Uterus (tissue), 4 donors: ENCODE measurements around the gene OR13F1. TPM values are rescaled to one million over a fixed set of nuclear protein-coding genes. Genes with fewer than 3 reads are reported as not detected.
"Not testable (repeated sequence)": the region's sequence is repeated elsewhere in the genome, so short reads cannot be mapped to it uniquely, and the experiment has no call there.

Experiments used
- DNase-seq, 2 donors: peaks; one replicate each; pipeline ENCODE4 v3.0.0-alpha.2; 2019 to 2020
- H3K27ac ChIP-seq, 2 donors: fragments of 200-600 bp; sonication (generic); 1 replicate in 1 of 2; 2 replicates in 1 of 2; pipeline ENCODE4 v1.5.1; 2016 to 2018
- H3K27me3 ChIP-seq, 2 donors: fragments of 200-600 bp; sonication (generic); one replicate each; pipeline ENCODE4 v1.5.1; 2018 to 2019; ENCODE audit warnings: control low read depth in 1 of 2
- H3K36me3 ChIP-seq, 2 donors: fragments of 200-600 bp; sonication (generic); one replicate each; pipeline ENCODE4 v1.5.1; 2019; ENCODE audit warnings: control low read depth in 1 of 2
- H3K4me1 ChIP-seq, 2 donors: fragments of 200-600 bp; sonication (generic); one replicate each; pipeline ENCODE4 v1.5.1; 2018 to 2019; ENCODE audit warnings: control low read depth in 1 of 2
- H3K4me3 ChIP-seq, 2 donors: fragments of 200-600 bp; sonication (generic); 1 replicate in 1 of 2; 2 replicates in 1 of 2; pipeline ENCODE4 v1.5.1; 2018 to 2019; ENCODE audit warnings: mild to moderate bottlenecking in 1 of 2
- H3K9me3 ChIP-seq, 2 donors: fragments of 200-600 bp; sonication (generic); one replicate each; pipeline ENCODE4 v1.5.1; 2019; ENCODE audit warnings: control low read depth in 1 of 2
- POLR2A ChIP-seq, 2 donors: fragments of 450-650 bp; IDR thresholded peaks; one replicate each; pipeline ENCODE4 v1.6.1; 2016; ENCODE audit warnings: antibody characterized with exemption in 2 of 2, mild to moderate bottlenecking in 1 of 2, moderate library complexity in 1 of 2
- intact Hi-C: fragments of 100-400 bp; cut with DNase I; formaldehyde crosslinking; loops from one replicate; pipeline ENCODE4 v1.15.1; 2023; ENCODE audit warnings: low total_unique reads
- total RNA-seq, 4 donors: library from RNA; depleted of rRNA in 3 of 4; stranded (reverse); fragments of >200 nt in 3 of 4; gene quantifications; one replicate each; pipeline versions ENCODE4 v1.1.0 to v1.2.4, GENCODE V29; 2014 to 2023
- TF ChIP-seq, protein P1 (sequence below), 4 experiments: fragments of 200-600 bp in 2 of 4; fragments of 450-650 bp in 2 of 4; sonication (generic) in 2 of 4; IDR thresholded peaks; one replicate each; pipeline ENCODE4 v1.5.1; 2016 to 2019; ENCODE audit warnings: antibody characterized with exemption in 4 of 4, mild to moderate bottlenecking in 2 of 4, moderate library complexity in 1 of 4
- donor health status: DM: yes; HTN: yes; CAD: no.

Gene OR13F1
- total RNA-seq, 4 donors from 2014 or later: not detected

DNA sequence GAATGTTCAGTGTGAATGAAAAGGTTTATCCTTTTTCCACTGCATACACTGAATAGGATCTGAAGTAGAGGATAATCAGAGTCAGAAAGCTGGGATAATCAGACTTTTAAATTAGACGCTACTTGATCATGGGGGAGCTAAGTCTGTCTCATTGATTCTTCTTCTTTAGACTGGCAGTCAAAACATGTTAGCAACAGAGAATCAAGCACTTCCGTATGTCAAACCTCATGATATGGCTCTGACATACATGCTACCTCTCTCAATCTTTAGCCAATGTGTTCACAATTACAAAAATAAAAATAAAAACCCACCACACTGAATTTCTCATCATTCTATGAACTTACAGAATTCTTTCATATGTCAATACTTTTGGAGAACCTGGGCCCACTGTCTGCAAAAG, 19.0 kb upstream of the OR13F1 start:
- Histone ChIP-seq H3K4me1 (no peaks in the 10 kb centered on the region), H3K36me3 (no peaks in the 10 kb centered on the region), H3K27me3 (no peaks in the 10 kb centered on the region), H3K9me3 (no peaks in the 10 kb centered on the region), H3K27ac (no peak overlapping the region), H3K4me3 (no peak overlapping the region)
- TF ChIP-seq, protein P1, sequence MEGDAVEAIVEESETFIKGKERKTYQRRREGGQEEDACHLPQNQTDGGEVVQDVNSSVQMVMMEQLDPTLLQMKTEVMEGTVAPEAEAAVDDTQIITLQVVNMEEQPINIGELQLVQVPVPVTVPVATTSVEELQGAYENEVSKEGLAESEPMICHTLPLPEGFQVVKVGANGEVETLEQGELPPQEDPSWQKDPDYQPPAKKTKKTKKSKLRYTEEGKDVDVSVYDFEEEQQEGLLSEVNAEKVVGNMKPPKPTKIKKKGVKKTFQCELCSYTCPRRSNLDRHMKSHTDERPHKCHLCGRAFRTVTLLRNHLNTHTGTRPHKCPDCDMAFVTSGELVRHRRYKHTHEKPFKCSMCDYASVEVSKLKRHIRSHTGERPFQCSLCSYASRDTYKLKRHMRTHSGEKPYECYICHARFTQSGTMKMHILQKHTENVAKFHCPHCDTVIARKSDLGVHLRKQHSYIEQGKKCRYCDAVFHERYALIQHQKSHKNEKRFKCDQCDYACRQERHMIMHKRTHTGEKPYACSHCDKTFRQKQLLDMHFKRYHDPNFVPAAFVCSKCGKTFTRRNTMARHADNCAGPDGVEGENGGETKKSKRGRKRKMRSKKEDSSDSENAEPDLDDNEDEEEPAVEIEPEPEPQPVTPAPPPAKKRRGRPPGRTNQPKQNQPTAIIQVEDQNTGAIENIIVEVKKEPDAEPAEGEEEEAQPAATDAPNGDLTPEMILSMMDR (IDR thresholded peaks at IDR 0.05): no peak
- TF ChIP-seq POLR2A (IDR thresholded peaks at IDR 0.05): no peak
- no peak for DNase-seq
- intact Hi-C loops: no loop called here

DNA sequence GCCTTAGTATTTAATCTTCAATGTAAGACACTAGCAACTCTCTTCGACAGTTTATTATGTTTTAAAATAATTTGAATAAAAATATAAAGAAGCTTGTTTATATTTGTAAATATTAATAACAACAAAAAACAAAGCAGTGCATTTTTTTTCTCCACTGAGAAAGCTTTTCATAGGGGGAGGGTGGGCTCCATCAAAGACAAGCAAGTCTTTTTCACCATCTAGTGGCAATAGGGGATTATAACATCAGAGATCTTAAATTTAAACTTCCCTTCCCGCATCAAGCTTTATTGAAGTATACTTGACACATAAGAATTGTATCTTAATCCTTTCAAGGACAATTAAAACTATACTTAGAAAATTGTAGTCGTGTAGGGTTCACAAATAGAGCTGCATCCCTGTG, 9.3 kb upstream of the OR13F1 start:
- no peaks in the 10 kb centered on the region for H3K9me3 ChIP-seq

DNA sequence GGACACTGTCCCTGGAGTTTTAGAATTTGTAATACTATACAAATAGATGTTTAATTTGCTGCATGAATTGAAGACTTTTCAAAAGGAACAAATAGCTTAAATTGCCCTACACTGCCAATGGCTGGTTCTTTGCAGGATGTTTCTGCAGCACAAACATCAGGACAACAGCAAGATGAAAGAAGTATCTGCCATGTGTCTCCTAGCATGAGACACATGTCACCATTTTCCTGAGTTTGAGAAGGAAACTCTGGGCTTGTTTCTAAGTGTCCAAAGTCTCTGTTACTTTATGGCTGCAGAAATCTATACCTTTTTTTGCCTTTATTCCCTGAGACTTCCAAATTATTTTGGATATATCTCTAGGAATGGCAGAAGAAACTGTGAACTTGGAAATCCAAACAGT, 623 bp upstream of the OR13F1 start:
- Histone ChIP-seq H3K27me3 (no peaks in the 10 kb centered on the region), H3K4me1 (no peaks in the 10 kb centered on the region), H3K4me3 (no peak overlapping the region), H3K9me3 (no peaks in the 10 kb centered on the region), H3K36me3 (no peaks in the 10 kb centered on the region), H3K27ac (no peak overlapping the region)
- no peak for TF ChIP-seq POLR2A (IDR thresholded peaks at IDR 0.05)
- TF ChIP-seq, protein P1 (IDR thresholded peaks at IDR 0.05): no peak
- intact Hi-C loops: no loop called here
- DNase-seq: no peak

More for the DNA sequence above, 9.3 kb upstream of the OR13F1 start:
- H3K27me3 ChIP-seq: no peaks in the 10 kb centered on the region
- intact Hi-C loops: no loop called here
- no peaks in the 10 kb centered on the region for H3K4me1 ChIP-seq
- no peaks in the 10 kb centered on the region for H3K36me3 ChIP-seq
- no peak overlapping the region for H3K4me3 ChIP-seq
- TF ChIP-seq, protein P1 (IDR thresholded peaks at IDR 0.05): no peak
- no peak for TF ChIP-seq POLR2A (IDR thresholded peaks at IDR 0.05)
- H3K27ac ChIP-seq: no peak overlapping the region
- DNase-seq: no peak

DNA sequence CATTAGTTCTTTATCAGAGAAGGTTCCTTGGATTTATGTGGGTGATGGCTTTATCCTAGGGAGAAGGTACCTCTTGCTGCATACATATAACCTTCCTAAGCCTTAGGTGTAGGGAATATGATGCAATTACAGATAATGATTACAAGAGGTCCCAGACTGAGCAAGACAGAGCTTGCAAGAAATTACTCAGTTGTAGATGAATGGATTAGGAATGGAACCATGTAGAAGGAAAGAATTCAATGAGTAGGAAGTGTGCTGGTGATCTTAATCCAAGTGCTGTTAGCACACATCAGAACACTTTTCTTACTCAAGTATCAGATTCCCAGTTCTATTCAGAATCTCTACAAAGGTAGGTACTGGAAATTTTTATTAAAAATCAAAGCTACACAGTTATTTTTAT, 2.5 kb downstream of the OR13F1 start:
- no peak for TF ChIP-seq POLR2A (IDR thresholded peaks at IDR 0.05)
- TF ChIP-seq, protein P1 (IDR thresholded peaks at IDR 0.05): no peak
- H3K27me3 ChIP-seq: no peaks in the 10 kb centered on the region
- H3K4me3 ChIP-seq: no peak overlapping the region
- no peaks in the 10 kb centered on the region for H3K36me3 ChIP-seq
- intact Hi-C loops: no loop called here
- no peaks in the 10 kb centered on the region for H3K4me1 ChIP-seq
- no peak for DNase-seq
- H3K9me3 ChIP-seq: no peaks in the 10 kb centered on the region
- no peak overlapping the region for H3K27ac ChIP-seq

DNA sequence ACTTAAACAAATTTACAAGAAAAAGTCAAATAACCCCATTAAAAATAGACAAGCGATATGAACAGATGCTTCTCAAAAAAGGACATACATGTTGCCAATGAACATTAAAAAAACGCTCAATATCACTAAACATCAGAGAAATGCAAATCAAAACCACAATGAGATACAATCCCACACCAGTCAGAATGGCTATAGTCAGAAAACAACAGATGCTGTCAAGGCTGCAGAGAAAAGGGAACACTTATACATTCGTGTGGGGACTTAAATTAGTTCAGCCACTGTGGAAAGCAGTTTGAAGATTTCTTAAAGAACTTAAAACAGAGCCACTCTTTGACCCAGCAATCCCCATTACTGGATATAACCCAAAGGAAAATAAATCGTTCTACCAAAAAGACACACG, 10.8 kb downstream of the OR13F1 start:
- no peak for DNase-seq
- H3K9me3 ChIP-seq: no peaks in the 10 kb centered on the region
- H3K27ac ChIP-seq: no peak overlapping the region
- TF ChIP-seq POLR2A (IDR thresholded peaks at IDR 0.05): no peak
- TF ChIP-seq, protein P1 (IDR thresholded peaks at IDR 0.05): no peak
- no peaks in the 10 kb centered on the region for H3K36me3 ChIP-seq
- H3K4me3 ChIP-seq: no peak overlapping the region
- no peaks in the 10 kb centered on the region for H3K27me3 ChIP-seq
- intact Hi-C loops: no loop called here
- H3K4me1 ChIP-seq: no peaks in the 10 kb centered on the region

DNA sequence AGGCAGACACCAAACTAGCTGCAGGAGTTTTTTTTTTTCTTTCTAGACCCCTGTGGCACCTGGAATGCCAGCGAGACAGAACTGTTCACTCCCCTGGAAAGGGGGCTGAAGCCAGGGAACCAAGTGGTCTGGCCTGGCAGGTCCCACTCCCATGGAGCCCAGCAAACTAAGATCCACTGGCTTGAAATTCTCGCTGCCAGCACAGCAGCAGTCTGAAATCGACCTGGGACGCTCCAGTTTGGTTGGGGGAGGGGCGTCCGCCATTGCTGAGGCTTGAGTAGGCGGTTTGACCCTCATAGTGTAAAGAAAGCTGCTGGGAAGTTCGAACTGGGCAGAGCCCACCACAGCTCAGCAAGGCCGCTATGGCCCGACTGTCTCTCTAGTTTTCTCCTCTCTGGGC, 16.2 kb downstream of the OR13F1 start:
- intact Hi-C loops, H3K4me1 ChIP-seq, H3K36me3 ChIP-seq, H3K9me3 ChIP-seq, H3K27ac ChIP-seq, DNase-seq, H3K27me3 ChIP-seq, H3K4me3 ChIP-seq: not testable (repeated sequence)
